HG03354 (cell line): ENCODE results near the gene MPST.

Experiments
- ATAC-seq: cut with Tn5 transposase; IDR thresholded peaks from one replicate; pipeline ENCODE4 v1.9.1; 2021; ENCODE audit warnings: mild to moderate bottlenecking; ENCODE audit not compliant: unreplicated experiment, poor library complexity, severe bottlenecking

MPST gene

GRCh38 chr22:37000676-37001534, 18.6 kb upstream of the MPST start:
- ATAC-seq, result no peak

DNA sequence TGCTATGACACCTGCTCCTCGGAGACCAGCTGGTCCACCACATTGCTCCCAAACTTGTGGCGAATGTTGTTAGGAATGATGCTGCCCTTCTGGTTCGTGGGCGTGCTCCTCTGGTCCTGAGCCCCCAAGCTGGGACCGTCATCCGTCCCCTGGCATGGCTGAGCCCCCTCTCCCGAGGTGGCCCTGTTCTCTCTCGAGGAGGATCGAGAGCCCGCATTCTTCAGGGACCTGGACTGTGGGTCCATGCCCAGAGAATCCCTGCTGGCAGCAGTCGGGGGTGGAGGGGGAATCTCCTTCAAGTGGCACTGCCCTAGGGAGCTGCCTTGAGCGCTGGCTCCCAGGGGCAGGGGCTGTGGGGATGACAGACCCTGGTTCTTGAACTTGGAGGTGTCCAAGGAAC, 17.7 kb upstream of the MPST start:
- no peak for ATAC-seq

DNA sequence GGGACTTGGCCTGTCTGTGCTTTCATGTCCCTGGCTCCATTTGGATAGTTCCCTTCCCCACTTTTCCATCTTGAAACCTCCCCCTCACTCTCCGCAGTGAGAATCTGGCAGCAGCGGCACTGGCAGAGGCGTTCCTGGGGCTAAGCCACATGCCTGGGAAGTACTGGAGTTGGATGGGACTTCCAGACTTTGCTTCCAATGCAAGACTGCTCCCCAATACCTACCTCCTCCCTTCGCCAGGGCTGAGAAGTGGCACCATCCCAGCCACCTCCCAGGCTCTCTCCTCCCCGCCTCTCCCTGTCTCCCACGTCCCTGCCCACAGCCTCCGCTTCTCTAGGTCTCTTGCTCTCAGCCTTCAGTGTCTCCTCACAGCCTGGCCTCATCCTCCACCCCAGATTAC, 16.9 kb upstream of the MPST start:
- no peak for ATAC-seq

- ATAC-seq, result no peak
These were observed 11.9 kb upstream of the MPST start for GRCh38 chr22:37007651-37008050.

- ATAC-seq, result no peak
These were observed 11.2 kb upstream of the MPST start for GRCh38 chr22:37008365-37008764.

- no peak for ATAC-seq
These were observed 10.1 kb upstream of the MPST start for GRCh38 chr22:37009490-37009889.

GRCh38 chr22:37010174-37010573, 9.4 kb upstream of the MPST start:
- ATAC-seq, result no peak

DNA sequence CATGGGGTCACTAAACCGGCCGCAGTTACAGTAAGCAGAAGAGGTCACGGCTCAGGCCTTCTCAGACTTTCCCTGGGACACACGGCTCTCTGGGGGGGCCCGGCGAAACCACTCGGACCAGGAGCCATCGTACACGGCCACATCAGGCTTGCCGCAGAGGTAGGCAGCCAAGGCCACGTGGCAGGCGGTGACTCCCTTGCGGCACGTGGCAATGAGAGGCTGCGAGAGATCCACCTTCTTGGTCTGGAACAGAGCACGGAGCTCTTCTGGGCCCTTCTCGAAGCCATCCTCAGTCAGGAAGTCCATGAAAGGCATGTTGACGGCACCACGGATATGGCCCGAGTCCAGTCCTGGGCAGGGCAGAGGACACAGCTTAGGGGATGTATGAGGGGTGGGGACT, 8.6 kb upstream of the MPST start:
- ATAC-seq, result no peak

DNA sequence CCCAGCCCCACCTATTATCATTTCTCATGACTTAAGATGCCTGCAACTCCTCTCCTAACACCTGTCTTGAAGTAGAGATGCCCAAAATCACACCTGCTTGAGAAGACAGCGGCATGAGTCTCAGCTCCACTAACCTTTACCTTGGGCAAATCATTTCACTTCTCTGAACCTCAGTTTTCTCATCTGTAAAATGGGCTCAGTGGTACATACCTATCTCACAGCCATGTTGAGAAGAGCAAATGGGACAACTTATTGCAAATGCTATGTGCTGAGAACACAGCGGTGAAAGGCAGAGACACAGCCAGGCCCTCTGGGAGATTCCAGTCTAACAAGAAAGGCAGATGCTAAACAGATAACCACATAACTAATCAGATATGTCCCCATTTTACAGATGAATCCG, 8.1 kb upstream of the MPST start:
- ATAC-seq, result no peak

DNA sequence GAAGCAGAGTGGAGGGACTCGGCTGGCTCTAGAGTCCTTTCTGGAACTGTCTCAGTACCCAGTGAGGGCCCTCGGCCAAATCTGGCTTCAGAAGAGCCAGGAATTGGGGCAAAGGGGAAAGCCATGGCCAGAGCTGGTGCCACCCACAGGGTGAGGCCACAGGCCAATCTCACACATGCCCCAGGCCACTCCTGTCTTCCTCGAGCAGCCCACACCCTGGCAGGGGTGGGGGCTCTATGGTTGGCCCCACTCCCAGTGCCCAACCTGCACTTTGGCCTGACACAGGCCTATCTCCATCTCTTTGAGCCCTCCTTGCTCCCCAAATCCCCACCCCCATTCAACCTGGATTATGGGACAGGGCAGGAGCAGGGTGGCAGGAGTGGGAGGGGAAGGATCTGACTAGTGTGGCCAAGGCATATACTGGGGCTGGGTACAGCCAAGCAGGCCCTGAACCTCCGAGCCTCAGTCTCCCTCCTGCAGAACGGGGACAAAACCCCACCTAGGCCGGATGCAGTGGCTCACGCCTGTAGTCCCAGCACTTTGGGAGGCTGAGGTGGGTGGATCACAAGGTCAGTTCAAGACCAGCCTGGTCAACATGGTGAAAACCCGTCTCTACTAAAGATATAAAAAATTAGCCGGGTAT, 7.2 kb upstream of the MPST start:
- ATAC-seq, result no peak

- ATAC-seq, result no peak
These were observed 6.6 kb upstream of the MPST start for GRCh38 chr22:37012956-37013355.

GRCh38 chr22:37014415-37014806, 5.1 kb upstream of the MPST start:
- ATAC-seq, result no peak

DNA sequence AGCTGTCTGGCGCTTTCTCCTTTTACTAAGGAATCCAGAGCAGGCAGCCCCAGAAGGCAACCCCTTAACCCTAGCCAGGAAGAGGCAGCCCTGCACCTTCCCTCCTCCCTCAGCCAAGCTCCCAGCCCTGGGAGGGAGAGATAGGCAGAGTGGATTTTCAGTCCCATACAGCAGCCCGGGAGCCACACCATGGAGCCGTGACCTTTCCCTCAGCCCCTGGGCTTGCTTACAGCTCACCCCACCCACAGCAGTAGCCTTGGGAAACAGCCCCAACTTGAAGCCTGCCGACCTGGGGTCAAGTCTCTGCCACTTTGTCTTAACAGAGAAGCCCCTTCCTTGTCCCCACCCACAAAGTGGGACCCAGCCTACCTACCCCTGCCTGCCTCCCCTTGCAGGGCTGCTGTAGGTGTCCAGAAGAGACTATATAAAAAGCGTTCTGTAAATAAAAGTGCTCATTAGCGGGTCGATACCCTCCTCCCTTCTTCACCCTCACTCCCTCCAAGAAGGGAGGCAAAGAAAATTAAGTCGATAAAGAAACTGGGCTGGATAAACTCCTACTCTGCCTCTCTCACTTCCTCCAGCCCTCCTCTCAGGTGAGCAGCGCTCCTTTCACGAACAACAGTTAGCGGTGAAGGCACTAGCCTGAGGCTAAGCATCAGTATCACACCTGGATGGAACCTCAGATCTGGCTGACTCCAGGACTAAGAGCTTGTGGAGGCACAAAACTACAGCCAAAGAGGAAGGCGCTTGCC, 4.5 kb upstream of the MPST start:
- no peak for ATAC-seq

DNA sequence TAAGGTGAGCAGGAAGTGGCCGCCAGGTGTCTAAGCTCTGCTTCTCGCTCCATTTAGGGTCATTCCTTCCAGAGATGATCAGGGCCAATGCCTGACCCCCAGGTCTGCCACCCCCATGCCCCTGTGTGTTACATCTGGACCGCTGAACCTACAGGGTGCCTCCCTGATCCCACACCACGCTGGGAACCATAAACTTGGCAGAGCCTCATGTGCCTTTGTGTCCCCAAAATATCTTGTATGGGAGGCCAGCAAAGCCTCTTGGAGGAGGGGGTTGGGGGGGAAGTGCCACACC, 4.0 kb upstream of the MPST start:
- no peak for ATAC-seq

GRCh38 chr22:37016134-37016910, 3.2 kb upstream of the MPST start:
- no peak for ATAC-seq

DNA sequence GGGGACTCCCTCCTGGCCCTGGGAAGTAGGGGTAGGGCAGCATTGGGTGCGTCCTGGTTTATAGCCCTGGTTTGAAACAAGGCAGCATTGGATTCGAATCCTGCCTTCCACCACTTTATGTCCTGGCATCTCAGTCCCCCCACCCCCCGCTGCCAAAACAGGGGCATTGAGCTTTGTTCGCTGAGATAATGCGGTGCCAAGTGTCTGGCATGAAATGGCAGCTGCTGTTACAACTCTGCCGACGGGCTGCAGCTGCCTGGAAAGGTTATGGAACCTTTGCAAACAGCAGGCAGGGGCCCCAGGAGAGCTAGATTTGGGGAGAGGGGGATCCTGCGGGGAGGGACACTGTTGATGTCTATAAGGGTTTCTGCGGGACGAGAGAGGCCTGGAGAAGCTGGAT, 2.2 kb upstream of the MPST start:
- ATAC-seq, result no peak

DNA sequence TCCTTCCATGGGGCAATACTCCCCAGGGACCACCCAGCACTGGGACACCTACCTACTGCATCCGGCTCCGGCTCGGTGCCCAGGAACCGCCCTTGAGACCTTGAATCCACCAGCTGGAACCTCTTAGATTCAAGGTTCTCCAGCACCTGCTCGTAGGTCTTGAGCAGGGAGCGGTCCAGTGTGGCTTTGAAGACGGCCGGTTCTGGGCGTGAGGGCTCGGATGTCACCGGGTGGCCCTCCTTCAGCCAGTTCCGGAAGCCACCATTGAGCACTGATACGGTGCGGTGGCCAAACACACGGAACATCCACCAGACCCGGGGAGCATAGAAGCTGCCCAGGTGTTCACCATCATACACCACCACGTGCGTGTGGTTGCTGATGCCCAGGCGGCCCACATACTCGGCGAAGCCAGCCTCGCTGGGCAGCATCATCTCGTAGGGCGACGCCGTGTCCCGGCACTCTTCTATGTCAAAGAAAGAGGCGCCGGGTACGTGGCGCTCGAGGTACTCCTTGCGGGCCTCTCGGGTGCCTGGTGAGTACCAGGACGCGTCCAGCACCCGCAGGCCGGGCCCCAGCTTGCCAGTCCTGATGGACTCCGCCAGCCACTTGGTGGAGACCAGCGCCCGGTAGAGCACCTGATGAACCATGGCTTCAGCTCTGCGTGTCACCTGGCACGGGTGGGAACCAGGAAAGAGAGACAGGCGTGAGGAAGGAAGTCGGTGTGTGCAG, 1.3 kb upstream of the MPST start:
- ATAC-seq, result no peak

- peak; percentile 33 for ATAC-seq
These were observed 680 bp upstream of the MPST start for GRCh38 chr22:37018815-37019308.

DNA sequence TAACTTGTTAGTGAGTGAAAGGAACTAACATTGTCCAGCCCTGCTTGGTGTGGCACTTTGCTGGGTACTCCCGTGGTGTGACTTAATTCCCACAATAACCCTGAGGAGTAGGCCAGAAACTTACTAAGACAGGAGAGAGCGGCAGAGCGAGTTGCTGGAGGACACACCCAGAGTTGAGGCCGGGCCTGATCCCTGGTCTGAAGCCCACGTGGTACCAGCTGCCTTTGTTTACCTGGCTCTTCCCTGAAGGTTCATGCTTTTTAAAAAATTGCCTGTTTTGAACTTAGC, 594 bp downstream of the MPST start:
- no peak for ATAC-seq

GRCh38 chr22:37021041-37021440, 1.5 kb downstream of the MPST start:
- ATAC-seq, result no peak
